ENCODE measurements around the gene PRRG1.

PRRG1 gene

DNA sequence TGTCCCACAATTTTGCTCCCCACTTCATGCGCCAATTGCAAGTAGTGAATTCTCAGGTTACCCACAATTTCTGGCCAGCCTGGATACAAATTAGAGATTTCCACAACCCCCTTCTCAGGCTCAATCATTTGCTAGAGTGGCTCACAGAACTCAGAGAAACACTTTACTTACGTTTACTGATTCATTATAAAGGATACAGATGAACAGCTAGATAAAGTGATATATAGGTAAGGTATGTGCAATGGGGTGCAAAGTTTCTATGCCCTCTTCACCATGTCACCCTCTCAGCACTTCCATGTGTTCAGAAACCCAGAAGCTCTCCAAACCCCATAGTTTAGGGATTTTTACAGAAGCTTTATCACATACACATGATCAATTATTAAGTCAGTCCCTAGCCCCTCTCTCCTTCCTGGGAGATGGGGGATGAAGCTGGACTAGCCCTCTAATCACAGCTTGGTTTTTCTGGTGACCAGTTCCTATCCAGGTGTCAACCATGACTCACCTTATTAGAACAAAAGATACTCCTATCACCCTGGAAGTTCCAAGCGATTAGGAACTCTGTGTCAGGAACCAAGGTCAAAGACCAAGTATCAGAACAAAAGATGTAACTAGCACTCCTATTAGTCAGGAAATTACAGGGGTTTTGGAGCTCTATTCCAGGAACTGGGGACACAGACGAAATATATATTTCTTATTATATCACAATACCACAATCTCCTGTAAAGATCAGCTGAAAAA is 33.5 kb upstream of the PRRG1 start:
- H3K79me2 ChIP-seq (ENCODE audit: insufficient read depth, low read length), result no peaks in the 10 kb centered on the region
- TF ChIP-seq, protein P1, sequence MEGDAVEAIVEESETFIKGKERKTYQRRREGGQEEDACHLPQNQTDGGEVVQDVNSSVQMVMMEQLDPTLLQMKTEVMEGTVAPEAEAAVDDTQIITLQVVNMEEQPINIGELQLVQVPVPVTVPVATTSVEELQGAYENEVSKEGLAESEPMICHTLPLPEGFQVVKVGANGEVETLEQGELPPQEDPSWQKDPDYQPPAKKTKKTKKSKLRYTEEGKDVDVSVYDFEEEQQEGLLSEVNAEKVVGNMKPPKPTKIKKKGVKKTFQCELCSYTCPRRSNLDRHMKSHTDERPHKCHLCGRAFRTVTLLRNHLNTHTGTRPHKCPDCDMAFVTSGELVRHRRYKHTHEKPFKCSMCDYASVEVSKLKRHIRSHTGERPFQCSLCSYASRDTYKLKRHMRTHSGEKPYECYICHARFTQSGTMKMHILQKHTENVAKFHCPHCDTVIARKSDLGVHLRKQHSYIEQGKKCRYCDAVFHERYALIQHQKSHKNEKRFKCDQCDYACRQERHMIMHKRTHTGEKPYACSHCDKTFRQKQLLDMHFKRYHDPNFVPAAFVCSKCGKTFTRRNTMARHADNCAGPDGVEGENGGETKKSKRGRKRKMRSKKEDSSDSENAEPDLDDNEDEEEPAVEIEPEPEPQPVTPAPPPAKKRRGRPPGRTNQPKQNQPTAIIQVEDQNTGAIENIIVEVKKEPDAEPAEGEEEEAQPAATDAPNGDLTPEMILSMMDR (IDR thresholded peaks at IDR 0.05; ENCODE audit: insufficient read depth, low read length, poor library complexity, severe bottlenecking), result no peak
- no peak for TF ChIP-seq EZH2phosphoT487 (conservative IDR thresholded peaks at IDR 0.05; ENCODE audit: low read length)
- no peak overlapping the region for H3K4me3 ChIP-seq (ENCODE audit: insufficient read depth, low read length, poor library complexity, severe bottlenecking)
- H3K36me3 ChIP-seq (ENCODE audit: low read length), result no peaks in the 10 kb centered on the region
- no peak overlapping the region for H3K27ac ChIP-seq (ENCODE audit: low read depth, low read length)
- H4K20me1 ChIP-seq (ENCODE audit: low read depth, low read length), result no peaks in the 10 kb centered on the region
- no peaks in the 10 kb centered on the region for H3F3A ChIP-seq (ENCODE audit: insufficient read depth)
- H3K4me2 ChIP-seq (ENCODE audit: low read depth, low read length, poor library complexity, severe bottlenecking), result no peak overlapping the region
- H3K9me3 ChIP-seq (ENCODE audit: insufficient read depth, low read length), result no peaks in the 10 kb centered on the region
- no peaks in the 10 kb centered on the region for H3K27me3 ChIP-seq (ENCODE audit: low read length)
- no peak overlapping the region for H2AFZ ChIP-seq (ENCODE audit: low read depth, low read length, severe bottlenecking)
- H3K9me2 ChIP-seq (replicated peaks; ENCODE audit: insufficient read depth, low read length), result no peaks in the 10 kb centered on the region
- no peak overlapping the region for H3K9ac ChIP-seq (ENCODE audit: low read length)

DNA sequence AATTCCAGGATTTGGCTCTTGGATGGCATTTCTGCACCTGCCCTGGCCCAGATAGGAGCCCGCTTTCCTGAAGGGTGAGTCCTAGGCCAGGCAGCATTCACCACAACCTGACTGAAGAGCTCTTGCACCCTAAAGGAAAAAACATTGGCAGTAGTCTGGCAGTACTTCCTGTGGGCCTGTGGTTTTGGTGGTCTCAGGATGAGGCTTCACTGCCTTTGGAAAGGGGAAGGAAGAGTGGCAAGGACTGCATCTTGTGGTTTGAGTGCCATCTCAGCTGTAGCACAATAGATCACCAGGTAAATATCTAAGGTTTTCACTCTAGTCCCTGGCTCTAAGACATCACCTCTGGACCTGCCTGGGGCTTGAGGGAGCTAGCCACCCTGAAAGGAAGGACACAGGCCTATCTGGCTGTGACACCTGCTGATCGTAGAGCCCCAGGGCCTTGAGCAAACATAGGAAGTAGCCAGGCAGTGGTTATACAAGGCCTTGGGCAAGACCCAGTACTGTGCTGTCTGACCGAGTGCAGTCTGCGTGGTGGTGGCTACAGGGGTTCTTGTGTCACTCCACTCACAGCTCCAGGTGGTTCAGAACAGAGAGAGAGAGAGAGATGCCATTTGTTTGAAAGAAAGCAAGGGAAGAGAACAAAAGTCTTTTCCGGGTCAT is 28.5 kb upstream of the PRRG1 start:
- no peaks in the 10 kb centered on the region for H3K9me2 ChIP-seq (replicated peaks; ENCODE audit: insufficient read depth, low read length)
- TF ChIP-seq EZH2phosphoT487 (conservative IDR thresholded peaks at IDR 0.05; ENCODE audit: low read length), result no peak
- TF ChIP-seq, protein P1 (IDR thresholded peaks at IDR 0.05; ENCODE audit: insufficient read depth, low read length, poor library complexity, severe bottlenecking), result no peak
- no peaks in the 10 kb centered on the region for H3F3A ChIP-seq (ENCODE audit: insufficient read depth)
- H4K20me1 ChIP-seq (ENCODE audit: low read depth, low read length), result no peaks in the 10 kb centered on the region
- no peaks in the 10 kb centered on the region for H3K79me2 ChIP-seq (ENCODE audit: insufficient read depth, low read length)
- H3K27me3 ChIP-seq (ENCODE audit: low read length), result no peaks in the 10 kb centered on the region
- no peak overlapping the region for H3K27ac ChIP-seq (ENCODE audit: low read depth, low read length)
- no peak overlapping the region for H3K9ac ChIP-seq (ENCODE audit: low read length)
- no peak overlapping the region for H3K4me3 ChIP-seq (ENCODE audit: insufficient read depth, low read length, poor library complexity, severe bottlenecking)
- H3K4me2 ChIP-seq (ENCODE audit: low read depth, low read length, poor library complexity, severe bottlenecking), result no peak overlapping the region
- no peaks in the 10 kb centered on the region for H3K36me3 ChIP-seq (ENCODE audit: low read length)
- H2AFZ ChIP-seq (ENCODE audit: low read depth, low read length, severe bottlenecking), result no peak overlapping the region
- no peaks in the 10 kb centered on the region for H3K9me3 ChIP-seq (ENCODE audit: insufficient read depth, low read length)

DNA sequence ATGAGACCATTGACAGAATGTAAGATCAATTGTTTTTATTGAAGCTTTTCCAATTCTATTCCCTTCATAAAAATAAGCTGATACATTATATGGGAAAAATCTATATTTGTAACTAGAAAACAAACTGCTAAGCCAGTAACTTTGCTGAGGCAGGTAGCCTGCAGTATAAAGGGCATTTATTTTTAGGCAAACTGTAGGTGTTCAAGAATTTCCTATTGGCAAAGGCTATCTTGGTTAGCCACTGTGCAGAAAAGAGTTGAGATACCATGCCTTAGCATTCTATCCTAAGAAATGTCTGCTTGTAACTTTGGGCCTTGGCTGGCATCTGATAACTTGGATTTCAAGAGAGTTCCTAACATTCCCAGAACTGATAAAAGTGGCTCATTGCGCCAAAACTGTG is 18.5 kb upstream of the PRRG1 start:
- Histone ChIP-seq H3K27ac (ENCODE audit: low read depth, low read length) (no peak overlapping the region), H3K4me3 (ENCODE audit: insufficient read depth, low read length, poor library complexity, severe bottlenecking) (no peak overlapping the region), H3K27me3 (ENCODE audit: low read length) (no peaks in the 10 kb centered on the region), H3K9me3 (ENCODE audit: insufficient read depth, low read length) (no peaks in the 10 kb centered on the region), H3K4me2 (ENCODE audit: low read depth, low read length, poor library complexity, severe bottlenecking) (no peak overlapping the region), H4K20me1 (ENCODE audit: low read depth, low read length) (no peaks in the 10 kb centered on the region), H3F3A (ENCODE audit: insufficient read depth) (no peaks in the 10 kb centered on the region), H2AFZ (ENCODE audit: low read depth, low read length, severe bottlenecking) (no peak overlapping the region), H3K79me2 (ENCODE audit: insufficient read depth, low read length) (no peaks in the 10 kb centered on the region), H3K9ac (ENCODE audit: low read length) (no peak overlapping the region), H3K36me3 (ENCODE audit: low read length) (no peaks in the 10 kb centered on the region), H3K9me2 (replicated peaks; ENCODE audit: insufficient read depth, low read length) (no peaks in the 10 kb centered on the region)
- TF ChIP-seq, protein P1 (IDR thresholded peaks at IDR 0.05; ENCODE audit: insufficient read depth, low read length, poor library complexity, severe bottlenecking), result no peak
